Measurements from ENCODE around the gene BCL11A.

BCL11A gene

GRCh38 chr2:60429681-60430080 lies 123.8 kb downstream of the BCL11A start:
- Histone ChIP-seq H3K4ac (ENCODE audit: low read length) (no peak overlapping the region), H3K18ac (ENCODE audit: low read length) (no peak overlapping the region), H4K91ac (ENCODE audit: low read depth, low read length, poor library complexity) (no peak overlapping the region), H2BK12ac (ENCODE audit: low read length) (no peak overlapping the region), H3K14ac (ENCODE audit: low read length) (no peak overlapping the region), H3K36me3 (replicated peaks in 1 of 2; ENCODE audit: control insufficient read depth in 2 of 2, insufficient read depth in 2 of 2, low read length in 2 of 2) (no peaks in the 10 kb centered on the region), H3K79me1 (ENCODE audit: low read depth, low read length) (no peaks in the 10 kb centered on the region), H3K23ac (ENCODE audit: low read depth, low read length, poor library complexity) (no peak overlapping the region), H3K9me3 (replicated peaks in 1 of 2; ENCODE audit: control insufficient read depth in 2 of 2, insufficient read depth in 1 of 2, low read depth in 1 of 2, low read length in 2 of 2) (no peaks in the 10 kb centered on the region), H3K4me3 (ENCODE audit: low read length in 2 of 2) (no peak overlapping the region), H3K4me2 (ENCODE audit: insufficient read depth, low read length, poor library complexity, severe bottlenecking) (no peak overlapping the region), H3K27ac (replicated peaks; ENCODE audit: low read length) (no peak overlapping the region), H3K4me1 (ENCODE audit: control insufficient read depth in 2 of 2, insufficient read depth in 1 of 2, low read depth in 1 of 2, low read length in 2 of 2) (peaks cover 0 to 4% of the 10 kb centered on the region in 2 donors), H2BK5ac (ENCODE audit: low read length) (no peak overlapping the region), H3K27me3 (ENCODE audit: control insufficient read depth in 3 of 3, insufficient read depth in 3 of 3, low read depth in 1 of 3, low read length in 3 of 3) (no peaks in the 10 kb centered on the region), H2AFZ (ENCODE audit: low read length) (no peak overlapping the region), H2BK15ac (ENCODE audit: low read length) (no peak overlapping the region), H2BK120ac (ENCODE audit: low read depth, low read length) (no peak overlapping the region), H2AK5ac (ENCODE audit: low read depth, low read length) (no peak overlapping the region), H4K8ac (ENCODE audit: low read depth, low read length) (no peak overlapping the region), H3K9ac (ENCODE audit: low read depth, low read length, poor library complexity) (no peak overlapping the region)
- no CpG with 5 or more reads among the region's 4 CpGs for WGBS, 2 donors (ENCODE audit: extremely low coverage in 2 of 2, insufficient read length in 2 of 2, insufficient replicate concordance in 1 of 2)
- no peak for DNase-seq (ENCODE audit: low spot score)

- Histone ChIP-seq H3K18ac (ENCODE audit: low read length) (no peak overlapping the region), H2AFZ (ENCODE audit: low read length) (no peak overlapping the region)
- WGBS, 2 donors (ENCODE audit: extremely low coverage in 2 of 2, insufficient read length in 2 of 2, insufficient replicate concordance in 1 of 2) = no CpG with 5 or more reads among the region's 7 CpGs
These were observed 126.6 kb downstream of the BCL11A start for GRCh38 chr2:60426880-60427279.

GRCh38 chr2:60426341-60426740 lies 127.1 kb downstream of the BCL11A start:
- Histone ChIP-seq H3K4ac (ENCODE audit: low read length) (no peak overlapping the region), H3K4me3 (ENCODE audit: low read length in 2 of 2) (no peak overlapping the region), H2BK5ac (ENCODE audit: low read length) (no peak overlapping the region), H3K4me2 (ENCODE audit: insufficient read depth, low read length, poor library complexity, severe bottlenecking) (no peak overlapping the region), H3K36me3 (replicated peaks in 1 of 2; ENCODE audit: control insufficient read depth in 2 of 2, insufficient read depth in 2 of 2, low read length in 2 of 2) (no peaks in the 10 kb centered on the region), H3K27ac (replicated peaks; ENCODE audit: low read length) (no peak overlapping the region), H3K9ac (ENCODE audit: low read depth, low read length, poor library complexity) (no peak overlapping the region), H4K91ac (ENCODE audit: low read depth, low read length, poor library complexity) (no peak overlapping the region), H2AK5ac (ENCODE audit: low read depth, low read length) (no peak overlapping the region), H3K27me3 (ENCODE audit: control insufficient read depth in 3 of 3, insufficient read depth in 3 of 3, low read depth in 1 of 3, low read length in 3 of 3) (no peaks in the 10 kb centered on the region), H2BK120ac (ENCODE audit: low read depth, low read length) (no peak overlapping the region), H2BK12ac (ENCODE audit: low read length) (no peak overlapping the region), H3K18ac (ENCODE audit: low read length) (no peak overlapping the region), H3K4me1 (ENCODE audit: control insufficient read depth in 2 of 2, insufficient read depth in 1 of 2, low read depth in 1 of 2, low read length in 2 of 2) (peaks cover 0 to 8% of the 10 kb centered on the region in 2 donors), H4K8ac (ENCODE audit: low read depth, low read length) (no peak overlapping the region), H3K14ac (ENCODE audit: low read length) (no peak overlapping the region), H2AFZ (ENCODE audit: low read length) (no peak overlapping the region), H3K9me3 (replicated peaks in 1 of 2; ENCODE audit: control insufficient read depth in 2 of 2, insufficient read depth in 1 of 2, low read depth in 1 of 2, low read length in 2 of 2) (no peaks in the 10 kb centered on the region), H2BK15ac (ENCODE audit: low read length) (no peak overlapping the region), H3K23ac (ENCODE audit: low read depth, low read length, poor library complexity) (no peak overlapping the region), H3K79me1 (ENCODE audit: low read depth, low read length) (no peaks in the 10 kb centered on the region)
- DNase-seq (ENCODE audit: low spot score) = no peak

More at GRCh38 chr2:60426880-60427279, 126.6 kb downstream of the BCL11A start:
- Histone ChIP-seq H3K4ac (ENCODE audit: low read length) (no peak overlapping the region), H2BK12ac (ENCODE audit: low read length) (no peak overlapping the region), H2BK15ac (ENCODE audit: low read length) (no peak overlapping the region), H2BK120ac (ENCODE audit: low read depth, low read length) (no peak overlapping the region), H3K14ac (ENCODE audit: low read length) (no peak overlapping the region), H3K9me3 (replicated peaks in 1 of 2; ENCODE audit: control insufficient read depth in 2 of 2, insufficient read depth in 1 of 2, low read depth in 1 of 2, low read length in 2 of 2) (no peaks in the 10 kb centered on the region), H3K27me3 (ENCODE audit: control insufficient read depth in 3 of 3, insufficient read depth in 3 of 3, low read depth in 1 of 3, low read length in 3 of 3) (no peaks in the 10 kb centered on the region), H3K36me3 (replicated peaks in 1 of 2; ENCODE audit: control insufficient read depth in 2 of 2, insufficient read depth in 2 of 2, low read length in 2 of 2) (no peaks in the 10 kb centered on the region), H3K4me2 (ENCODE audit: insufficient read depth, low read length, poor library complexity, severe bottlenecking) (no peak overlapping the region), H3K4me3 (ENCODE audit: low read length in 2 of 2) (no peak overlapping the region), H2AK5ac (ENCODE audit: low read depth, low read length) (no peak overlapping the region), H4K8ac (ENCODE audit: low read depth, low read length) (no peak overlapping the region), H3K4me1 (ENCODE audit: control insufficient read depth in 2 of 2, insufficient read depth in 1 of 2, low read depth in 1 of 2, low read length in 2 of 2) (peaks cover 0 to 8% of the 10 kb centered on the region in 2 donors), H3K9ac (ENCODE audit: low read depth, low read length, poor library complexity) (no peak overlapping the region), H3K79me1 (ENCODE audit: low read depth, low read length) (no peaks in the 10 kb centered on the region), H2BK5ac (ENCODE audit: low read length) (no peak overlapping the region), H3K23ac (ENCODE audit: low read depth, low read length, poor library complexity) (no peak overlapping the region), H3K27ac (replicated peaks; ENCODE audit: low read length) (no peak overlapping the region), H4K91ac (ENCODE audit: low read depth, low read length, poor library complexity) (no peak overlapping the region)
- DNase-seq (ENCODE audit: low spot score) = no peak

- H3K18ac ChIP-seq (ENCODE audit: low read length) = no peak overlapping the region
- no peak overlapping the region for H2AFZ ChIP-seq (ENCODE audit: low read length)
- H3K23ac ChIP-seq (ENCODE audit: low read depth, low read length, poor library complexity) = no peak overlapping the region
- no peak overlapping the region for H2AK5ac ChIP-seq (ENCODE audit: low read depth, low read length)
- no peak overlapping the region for H3K9ac ChIP-seq (ENCODE audit: low read depth, low read length, poor library complexity)
- peaks cover 0 to 8% of the 10 kb centered on the region in 2 donors for H3K4me1 ChIP-seq (ENCODE audit: control insufficient read depth in 2 of 2, insufficient read depth in 1 of 2, low read depth in 1 of 2, low read length in 2 of 2)
- H3K14ac ChIP-seq (ENCODE audit: low read length) = no peak overlapping the region
- DNase-seq (ENCODE audit: low spot score) = no peak
- no peak overlapping the region for H2BK5ac ChIP-seq (ENCODE audit: low read length)
- no peak overlapping the region for H2BK12ac ChIP-seq (ENCODE audit: low read length)
- no peaks in the 10 kb centered on the region for H3K36me3 ChIP-seq (replicated peaks in 1 of 2; ENCODE audit: control insufficient read depth in 2 of 2, insufficient read depth in 2 of 2, low read length in 2 of 2)
- H4K8ac ChIP-seq (ENCODE audit: low read depth, low read length) = no peak overlapping the region
- H3K27me3 ChIP-seq (ENCODE audit: control insufficient read depth in 3 of 3, insufficient read depth in 3 of 3, low read depth in 1 of 3, low read length in 3 of 3) = no peaks in the 10 kb centered on the region
- H2BK15ac ChIP-seq (ENCODE audit: low read length) = no peak overlapping the region
- no peaks in the 10 kb centered on the region for H3K9me3 ChIP-seq (replicated peaks in 1 of 2; ENCODE audit: control insufficient read depth in 2 of 2, insufficient read depth in 1 of 2, low read depth in 1 of 2, low read length in 2 of 2)
- no CpG with 5 or more reads among the region's 5 CpGs for WGBS, 2 donors (ENCODE audit: extremely low coverage in 2 of 2, insufficient read length in 2 of 2, insufficient replicate concordance in 1 of 2)
- H3K4ac ChIP-seq (ENCODE audit: low read length) = no peak overlapping the region
- no peak overlapping the region for H3K4me2 ChIP-seq (ENCODE audit: insufficient read depth, low read length, poor library complexity, severe bottlenecking)
- no peak overlapping the region for H3K27ac ChIP-seq (replicated peaks; ENCODE audit: low read length)
- no peak overlapping the region for H3K4me3 ChIP-seq (ENCODE audit: low read length in 2 of 2)
- H3K79me1 ChIP-seq (ENCODE audit: low read depth, low read length) = no peaks in the 10 kb centered on the region
- H2BK120ac ChIP-seq (ENCODE audit: low read depth, low read length) = no peak overlapping the region
- H4K91ac ChIP-seq (ENCODE audit: low read depth, low read length, poor library complexity) = no peak overlapping the region
These were observed 129.2 kb downstream of the BCL11A start for GRCh38 chr2:60424233-60424632.
